Left ventricle myocardium inferior (tissue), 1 donor: ENCODE data around the gene VPS13D. TPM values are rescaled to one million over a fixed set of nuclear protein-coding genes. Genes with fewer than 3 reads are reported as not detected.

ENCODE experiments used
- DNase-seq: peaks from one replicate; pipeline ENCODE4 v3.0.0-alpha.2; 2020
- H3K27ac ChIP-seq: fragments of 200-600 bp; replicated peaks from 2 replicates; pipeline ENCODE4 v1.8.0; 2021
- H3K27me3 ChIP-seq: fragments of 200-600 bp; 2 replicates; pipeline ENCODE4 v1.8.0; 2021; ENCODE audit warnings: low read depth
- H3K36me3 ChIP-seq: fragments of 200-600 bp; 2 replicates; pipeline ENCODE4 v1.8.0; 2021
- H3K4me1 ChIP-seq: fragments of 200-600 bp; 2 replicates; pipeline ENCODE4 v1.8.0; 2021
- H3K4me3 ChIP-seq: fragments of 200-600 bp; 2 replicates; pipeline ENCODE4 v1.8.0; 2021; ENCODE audit warnings: mild to moderate bottlenecking, moderate library complexity
- H3K9me3 ChIP-seq: fragments of 200-600 bp; replicated peaks from 2 replicates; pipeline ENCODE4 v1.8.0; 2021
- intact Hi-C: fragments of 100-400 bp; cut with micrococcal nuclease; formaldehyde crosslinking; loops from one replicate; pipeline ENCODE4 v1.11.0; 2022
- total RNA-seq: library from RNA; stranded (reverse); fragmentation: NEBNext Ultra II Directional; extraction: Animal tissue kit (Norgen Biotek cat#: 25700); gene quantifications from one replicate; pipeline ENCODE4 v1.2.1, GENCODE V29; 2021
- TF ChIP-seq, protein P1 (sequence below): fragments of 200-600 bp; IDR thresholded peaks from 2 replicates; pipeline ENCODE4 v1.8.0; 2021; ENCODE audit warnings: antibody characterized with exemption, mild to moderate bottlenecking, borderline replicate concordance
- donor health status: DM: no; HTN: yes; CAD: no; lungs with severe emphysema.

The VPS13D gene
- total RNA-seq, 1 donor from 2014 or later = 71.6 TPM

DNA sequence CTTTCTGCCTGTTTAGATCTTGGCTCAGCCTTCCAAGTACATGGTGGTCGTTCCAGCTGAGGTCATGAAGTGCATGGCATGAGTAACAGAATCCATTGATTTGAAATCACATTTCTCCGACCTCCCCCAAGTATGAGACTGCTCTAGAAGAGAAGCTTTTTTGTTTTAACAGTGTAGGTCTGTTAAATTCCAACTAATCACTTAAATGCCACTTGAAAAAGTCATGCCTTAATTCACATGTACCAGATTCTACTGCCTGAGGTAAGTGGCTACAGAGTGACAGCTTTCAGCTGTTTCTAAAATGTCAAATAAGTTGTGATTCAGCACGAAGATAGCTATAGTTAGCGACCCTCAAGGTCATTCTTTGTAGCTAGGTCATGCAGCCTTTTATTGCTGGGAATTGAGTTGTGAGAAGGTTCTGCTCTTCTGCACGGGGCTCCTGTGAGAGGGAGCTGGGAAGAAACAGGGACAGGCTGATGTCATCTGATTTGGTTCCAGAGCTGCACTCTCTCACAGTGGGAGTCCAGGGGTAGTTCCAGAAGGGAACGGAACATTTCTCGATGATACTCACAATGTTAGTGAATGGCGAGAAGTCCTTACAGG lies 112.7 kb downstream of the VPS13D start:
- DNase-seq = no peak
- H3K27ac ChIP-seq = peak overlapping the region; percentile 80
- no peaks in the 10 kb centered on the region for H3K27me3 ChIP-seq
- H3K4me1 ChIP-seq = peaks cover 98% of the 10 kb centered on the region
- TF ChIP-seq, protein P1, sequence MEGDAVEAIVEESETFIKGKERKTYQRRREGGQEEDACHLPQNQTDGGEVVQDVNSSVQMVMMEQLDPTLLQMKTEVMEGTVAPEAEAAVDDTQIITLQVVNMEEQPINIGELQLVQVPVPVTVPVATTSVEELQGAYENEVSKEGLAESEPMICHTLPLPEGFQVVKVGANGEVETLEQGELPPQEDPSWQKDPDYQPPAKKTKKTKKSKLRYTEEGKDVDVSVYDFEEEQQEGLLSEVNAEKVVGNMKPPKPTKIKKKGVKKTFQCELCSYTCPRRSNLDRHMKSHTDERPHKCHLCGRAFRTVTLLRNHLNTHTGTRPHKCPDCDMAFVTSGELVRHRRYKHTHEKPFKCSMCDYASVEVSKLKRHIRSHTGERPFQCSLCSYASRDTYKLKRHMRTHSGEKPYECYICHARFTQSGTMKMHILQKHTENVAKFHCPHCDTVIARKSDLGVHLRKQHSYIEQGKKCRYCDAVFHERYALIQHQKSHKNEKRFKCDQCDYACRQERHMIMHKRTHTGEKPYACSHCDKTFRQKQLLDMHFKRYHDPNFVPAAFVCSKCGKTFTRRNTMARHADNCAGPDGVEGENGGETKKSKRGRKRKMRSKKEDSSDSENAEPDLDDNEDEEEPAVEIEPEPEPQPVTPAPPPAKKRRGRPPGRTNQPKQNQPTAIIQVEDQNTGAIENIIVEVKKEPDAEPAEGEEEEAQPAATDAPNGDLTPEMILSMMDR = no peak
- intact Hi-C loops = no loop called here
- peak overlapping the region; percentile 62 for H3K4me3 ChIP-seq
- no peaks in the 10 kb centered on the region for H3K9me3 ChIP-seq
- peaks cover 20% of the 10 kb centered on the region for H3K36me3 ChIP-seq

DNA sequence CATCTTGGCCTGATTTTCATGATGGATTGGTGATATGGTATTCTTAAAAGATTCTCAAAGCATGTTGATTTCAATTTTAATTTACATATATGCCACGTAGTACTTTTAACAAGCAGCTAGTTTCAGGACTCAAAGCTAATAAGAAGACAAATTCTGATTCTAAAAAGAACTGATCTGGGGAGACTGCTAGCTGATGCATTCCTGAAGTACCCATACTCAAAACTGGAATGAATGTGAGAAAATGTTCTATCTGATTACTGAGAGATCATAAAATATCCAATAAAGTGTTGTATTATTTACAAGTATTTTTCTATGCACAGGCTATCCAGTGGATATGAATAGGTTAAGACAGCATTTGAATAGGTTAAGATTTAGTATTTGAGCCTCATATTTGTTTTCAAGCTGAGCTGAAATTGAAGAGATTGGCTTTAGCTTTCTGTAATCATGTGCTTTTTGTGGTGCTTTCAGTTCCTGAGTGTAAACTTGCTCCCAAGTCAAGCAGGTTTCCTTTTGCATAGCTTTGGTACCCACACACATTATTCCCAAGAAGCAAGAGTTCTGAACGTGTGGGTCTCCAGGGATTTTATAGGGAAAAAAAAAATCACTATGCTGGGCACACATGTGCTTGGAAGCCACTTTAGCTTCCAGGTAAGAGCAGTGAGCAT lies 114.1 kb downstream of the VPS13D start:
- Histone ChIP-seq H3K9me3 (no peaks in the 10 kb centered on the region), H3K4me1 (peaks cover 100% of the 10 kb centered on the region), H3K27ac (peak overlapping the region; percentile 80), H3K27me3 (no peaks in the 10 kb centered on the region), H3K36me3 (peaks cover 35% of the 10 kb centered on the region), H3K4me3 (peak overlapping the region; percentile 62)
- no peak for DNase-seq
- intact Hi-C loops = no loop called here
- TF ChIP-seq, protein P1 = no peak

DNA sequence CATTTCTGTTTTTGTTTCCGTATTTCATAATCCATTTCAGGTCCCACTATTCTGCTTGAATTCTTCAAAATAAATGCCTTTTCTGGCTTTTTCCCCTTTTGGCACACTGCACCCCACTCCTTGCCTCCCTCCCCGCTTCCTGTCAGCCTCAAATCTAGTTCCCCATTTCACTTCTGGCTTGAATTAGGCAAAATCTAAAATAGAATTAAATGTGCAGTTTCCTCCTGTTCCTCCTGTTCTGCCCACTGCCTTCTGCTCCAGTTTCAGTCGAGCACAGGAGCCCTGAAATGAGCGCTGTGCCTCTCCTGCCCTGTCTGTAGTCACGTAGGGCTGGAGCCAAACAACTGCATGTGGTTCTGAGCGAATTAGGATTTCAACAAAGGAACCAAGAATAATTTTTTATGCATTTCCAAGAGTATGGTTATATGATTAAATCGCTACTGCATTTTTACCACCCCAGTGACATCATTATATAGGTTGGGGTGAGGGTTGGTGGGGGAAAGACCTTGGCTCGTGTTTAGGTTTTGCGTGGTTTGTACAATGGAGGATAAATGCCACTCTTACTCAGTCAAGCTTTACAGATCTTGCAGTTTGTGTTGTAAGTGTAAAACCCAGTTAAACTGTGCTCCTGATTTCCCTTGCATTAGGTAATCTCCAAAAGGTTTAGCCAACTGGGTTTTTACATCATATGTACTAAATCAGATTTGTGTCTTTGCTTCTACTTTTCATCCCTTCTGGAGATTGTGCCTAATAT lies 114.9 kb downstream of the VPS13D start:
- intact Hi-C loops = no loop called here
- TF ChIP-seq, protein P1 = no peak
- Histone ChIP-seq H3K27ac (peak overlapping the region; percentile 80), H3K27me3 (no peaks in the 10 kb centered on the region), H3K9me3 (no peaks in the 10 kb centered on the region), H3K4me1 (peaks cover 94% of the 10 kb centered on the region), H3K36me3 (peaks cover 43% of the 10 kb centered on the region), H3K4me3 (peak overlapping the region; percentile 62)
- DNase-seq = no peak

DNA sequence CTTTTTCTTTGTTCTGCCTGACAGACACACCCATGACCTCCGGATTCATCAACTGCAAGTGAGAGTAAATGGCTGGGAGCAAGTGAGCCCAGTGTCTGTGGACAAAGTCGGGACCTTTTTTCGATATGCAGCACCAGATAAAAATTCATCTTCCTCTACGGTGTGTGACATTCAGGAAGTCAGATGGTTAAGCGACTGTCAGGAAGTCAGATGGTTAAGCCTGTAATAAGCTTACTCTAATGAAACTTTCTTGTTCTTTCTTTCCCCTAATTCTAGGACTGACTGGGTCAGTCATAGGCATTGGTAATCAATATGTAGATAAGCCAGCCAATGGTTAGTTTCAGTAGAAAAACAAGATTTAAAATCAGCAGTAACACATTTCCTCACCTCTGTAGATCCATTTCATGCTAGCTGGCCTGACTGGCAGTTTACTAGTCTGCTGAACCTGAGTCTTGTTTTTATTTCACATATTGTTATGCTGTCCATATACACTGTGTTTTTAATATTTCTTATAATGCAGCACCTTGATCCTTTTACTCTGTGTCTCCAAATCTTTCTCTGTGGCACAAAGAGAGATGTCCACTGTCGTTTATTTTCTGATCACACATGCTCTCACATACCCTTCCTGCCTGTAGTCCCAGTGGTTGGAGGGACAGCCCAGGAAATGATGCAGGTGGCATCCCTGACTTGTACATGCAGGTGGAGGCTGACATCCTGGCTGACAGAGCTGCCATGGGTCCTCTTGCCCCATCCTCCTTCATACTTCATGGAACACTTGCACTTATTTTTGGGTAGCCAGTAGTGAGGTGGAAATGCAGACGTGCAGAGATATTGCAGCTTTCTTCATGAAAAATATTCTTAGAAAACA lies 115.8 kb downstream of the VPS13D start:
- no peak for DNase-seq
- peak overlapping the region; percentile 62 for H3K4me3 ChIP-seq
- intact Hi-C loops = no loop called here
- peak overlapping the region; percentile 80 for H3K27ac ChIP-seq
- no peaks in the 10 kb centered on the region for H3K27me3 ChIP-seq
- peaks cover 86% of the 10 kb centered on the region for H3K4me1 ChIP-seq
- H3K36me3 ChIP-seq = peaks cover 51% of the 10 kb centered on the region
- TF ChIP-seq, protein P1 = no peak
- peaks cover 6% of the 10 kb centered on the region for H3K9me3 ChIP-seq
